H9 (cell line): Measurements from ENCODE around the gene RPS6KB2. TPM values are rescaled to one million over a fixed set of nuclear protein-coding genes. Genes with fewer than 3 reads are reported as not detected.

Experiments
- DNase-seq: peaks from one replicate; pipeline ENCODE4 v3.0.0-alpha.2; 2017
- H2AFZ ChIP-seq: one replicate; pipeline ENCODE4 v1.6.1; 2013; ENCODE audit warnings: mild to moderate bottlenecking, low read length, control low read depth, moderate library complexity
- H2AK5ac ChIP-seq: 2 replicates; pipeline ENCODE4 v1.6.1; 2013; ENCODE audit warnings: low read length, control low read depth, mixed read lengths; ENCODE audit not compliant: insufficient read length
- H2BK120ac ChIP-seq: one replicate; pipeline ENCODE4 v1.6.1; 2013; ENCODE audit warnings: low read depth, mild to moderate bottlenecking, low read length, control low read depth, inconsistent platforms; ENCODE audit not compliant: poor library complexity, severe bottlenecking
- H2BK12ac ChIP-seq: 2 replicates; pipeline ENCODE4 v1.6.1; 2013; ENCODE audit warnings: low read length, control low read depth, mixed read lengths, low read depth; ENCODE audit not compliant: insufficient read length
- H2BK15ac ChIP-seq: 2 replicates; pipeline ENCODE4 v1.6.1; 2013; ENCODE audit warnings: low read depth, low read length, control low read depth
- H2BK20ac ChIP-seq: one replicate; pipeline ENCODE4 v1.6.1; 2013; ENCODE audit warnings: low read depth, mild to moderate bottlenecking, low read length, control low read depth, inconsistent platforms; ENCODE audit not compliant: poor library complexity, severe bottlenecking
- H2BK5ac ChIP-seq: 2 replicates; pipeline ENCODE4 v1.6.1; 2013; ENCODE audit warnings: low read length, control low read depth, mixed read lengths; ENCODE audit not compliant: insufficient read length
- H3K14ac ChIP-seq: 2 replicates; pipeline ENCODE4 v1.6.1; 2013; ENCODE audit warnings: low read length, control low read depth; ENCODE audit not compliant: insufficient read depth
- H3K18ac ChIP-seq: 2 replicates; pipeline ENCODE4 v1.6.1; 2013; ENCODE audit warnings: low read depth, mild to moderate bottlenecking, mixed read lengths, low read length, control low read depth; ENCODE audit not compliant: insufficient read length
- H3K23ac ChIP-seq: 2 replicates; pipeline ENCODE4 v1.6.1; 2013; ENCODE audit warnings: low read length, control low read depth, mixed read lengths, low read depth; ENCODE audit not compliant: insufficient read length
- H3K23me2 ChIP-seq: 2 replicates; pipeline ENCODE4 v1.6.1; 2013; ENCODE audit warnings: low read depth, mild to moderate bottlenecking, mixed read lengths, low read length, control low read depth; ENCODE audit not compliant: insufficient read length, poor library complexity, severe bottlenecking
- H3K27ac ChIP-seq: 2 replicates; pipeline ENCODE4 v1.5.1; 2013; ENCODE audit warnings: low read length, control low read depth, mixed read lengths, low read depth; ENCODE audit not compliant: insufficient read length
- H3K27me3 ChIP-seq: 2 replicates; pipeline ENCODE4 v1.6.1; 2013; ENCODE audit warnings: low read length, control low read depth, inconsistent platforms; ENCODE audit not compliant: insufficient read depth
- H3K4ac ChIP-seq: 2 replicates; pipeline ENCODE4 v1.6.1; 2013; ENCODE audit warnings: low read depth, mild to moderate bottlenecking, control low read depth, inconsistent platforms, low read length, moderate library complexity
- H3K4me1 ChIP-seq: 2 replicates; pipeline ENCODE4 v1.6.1; 2013; ENCODE audit warnings: low read length, control low read depth, inconsistent platforms; ENCODE audit not compliant: insufficient read depth
- H3K4me2 ChIP-seq: 2 replicates; pipeline ENCODE4 v1.6.1; 2013; ENCODE audit warnings: low read length, control low read depth, mixed read lengths; ENCODE audit not compliant: insufficient read length, insufficient read depth
- H3K56ac ChIP-seq: 2 replicates; pipeline ENCODE4 v1.6.1; 2013; ENCODE audit warnings: low read depth, mild to moderate bottlenecking, mixed read lengths, low read length, control low read depth; ENCODE audit not compliant: insufficient read length
- H3K79me1 ChIP-seq: 2 replicates; pipeline ENCODE4 v1.6.1; 2013; ENCODE audit warnings: low read depth, mild to moderate bottlenecking, moderate library complexity, low read length, control low read depth, inconsistent platforms; ENCODE audit not compliant: insufficient read depth, poor library complexity, severe bottlenecking
- H3K79me2 ChIP-seq: 2 replicates; pipeline ENCODE4 v1.6.1; 2013; ENCODE audit warnings: low read length, control low read depth, inconsistent platforms; ENCODE audit not compliant: insufficient read depth
- H3K9ac ChIP-seq: 2 replicates; pipeline ENCODE4 v1.6.1; 2013; ENCODE audit warnings: low read length, control low read depth, mixed read lengths; ENCODE audit not compliant: insufficient read length; ENCODE audit errors: extremely low read depth
- H3K9me3 ChIP-seq: one replicate; pipeline ENCODE4 v1.6.1; 2013; ENCODE audit warnings: low read depth, low read length, inconsistent platforms; ENCODE audit not compliant: control insufficient read depth
- H3T11ph ChIP-seq: one replicate; pipeline ENCODE4 v1.6.1; 2013; ENCODE audit warnings: mild to moderate bottlenecking, low read length, control low read depth, inconsistent platforms
- H4K20me1 ChIP-seq: one replicate; pipeline ENCODE4 v1.6.1; 2013; ENCODE audit not compliant: control insufficient read depth, insufficient read length, insufficient read depth
- H4K5ac ChIP-seq: 2 replicates; pipeline ENCODE4 v1.6.1; 2013; ENCODE audit warnings: low read depth, mild to moderate bottlenecking, mixed read lengths, low read length, control low read depth; ENCODE audit not compliant: insufficient read length
- H4K8ac ChIP-seq: replicated peaks from 2 replicates; pipeline ENCODE4 v1.6.1; 2013; ENCODE audit warnings: low read length, control low read depth, mixed read lengths, low read depth; ENCODE audit not compliant: insufficient read length
- H4K91ac ChIP-seq: 2 replicates; pipeline ENCODE4 v1.6.1; 2013; ENCODE audit warnings: low read depth, mild to moderate bottlenecking, moderate library complexity, mixed read lengths, low read length, control low read depth; ENCODE audit not compliant: insufficient read length
- H3K27ac Mint-ChIP-seq, 3 experiments: 2 replicates in 2 of 3; 3 replicates in 1 of 3; pipeline ENCODE4 v1.8.0; 2020 to 2021; ENCODE audit warnings: mixed read lengths in 3 of 3, mild to moderate bottlenecking in 1 of 3, moderate library complexity in 1 of 3
- H3K27me3 Mint-ChIP-seq: 2 replicates; pipeline ENCODE4 v1.8.0; 2021; ENCODE audit warnings: low read depth, mild to moderate bottlenecking, moderate library complexity, mixed read lengths
- H3K36me3 Mint-ChIP-seq, 3 experiments: 2 replicates in 2 of 3; 3 replicates in 1 of 3; pipeline ENCODE4 v1.8.0; 2020 to 2021; ENCODE audit warnings: low read depth in 3 of 3, mixed read lengths in 3 of 3; ENCODE audit not compliant: insufficient read depth in 1 of 3
- H3K4me1 Mint-ChIP-seq, 2 experiments: 2 replicates each; pipeline ENCODE4 v1.8.0; 2020; ENCODE audit warnings: mixed read lengths in 2 of 2
- H3K4me3 Mint-ChIP-seq, 2 experiments: 2 replicates in 1 of 2; 3 replicates in 1 of 2; pipeline ENCODE4 v1.8.0; 2020 to 2021; ENCODE audit warnings: mild to moderate bottlenecking in 2 of 2, mixed read lengths in 2 of 2, moderate library complexity in 1 of 2
- H3K9me3 Mint-ChIP-seq, 2 experiments: 2 replicates in 1 of 2; 3 replicates in 1 of 2; pipeline ENCODE4 v1.8.0; 2020; ENCODE audit warnings: mild to moderate bottlenecking in 2 of 2, mixed read lengths in 2 of 2, moderate library complexity in 1 of 2
- CTCF ChIP-seq: fragments of 200-600 bp; sonication (generic); conservative IDR thresholded peaks from 3 replicates; pipeline ENCODE4 v1.8.0; 2021; ENCODE audit warnings: antibody characterized with exemption, mild to moderate bottlenecking
- WGBS: extraction: QIAGEN DNeasy Blood & Tissue Kit; methylation state at CpG from one replicate; pipeline ENCODE4 v1.1.7; 2013; ENCODE audit warnings: missing lambda C conversion rate, low lambda C conversion rate, mixed read lengths; ENCODE audit not compliant: insufficient read length; ENCODE audit errors: extremely low coverage; 5-methylcytosine and 5-hydroxymethylcytosine counted together
- total RNA-seq: library from RNA; stranded (reverse); gene quantifications from 2 replicates; pipeline ENCODE4 v1.2.1, GENCODE V29; 2021

Gene RPS6KB2
- total RNA-seq, 1 experiment from 2014 or later: 51.7 TPM

GRCh38 chr11:67470337-67471002 is 42.2 kb downstream of the RPS6KB2 start:
- H3K27me3 ChIP-seq: peaks cover 3% of the 10 kb centered on the region; the same call in 1 of the 2 replicates
- no peaks in the 10 kb centered on the region for H3K9me3 ChIP-seq
- H2BK5ac ChIP-seq: no peak overlapping the region
- H2BK15ac ChIP-seq: no peak overlapping the region
- Mint-ChIP-seq H3K4me3 (no peak overlapping the region), H3K27me3 (peaks cover 9% of the 10 kb centered on the region), H3K36me3 (peaks cover 0 to under 1% (median 0%) of the 10 kb centered on the region in 3 experiments; a peak in 2 of 7 replicates), H3K9me3 (no peaks in the 10 kb centered on the region), H3K27ac (no peak overlapping the region), H3K4me1 (peaks cover 13 to 17% of the 10 kb centered on the region in 2 experiments)
- DNase-seq: no peak
- no peak overlapping the region for H2BK120ac ChIP-seq
- no peaks in the 10 kb centered on the region for H3K79me2 ChIP-seq
- H2AFZ ChIP-seq: no peak overlapping the region
- H3K79me1 ChIP-seq: no peaks in the 10 kb centered on the region
- no CpG with 5 or more reads among the region's 8 CpGs for WGBS
- H2BK12ac ChIP-seq: no peak overlapping the region
- H3K4ac ChIP-seq: no peak overlapping the region
- H3K9ac ChIP-seq: no peak overlapping the region
- H3K56ac ChIP-seq: no peak overlapping the region
- H4K91ac ChIP-seq: no peak overlapping the region
- no peak for TF ChIP-seq CTCF
- H2AK5ac ChIP-seq: no peak overlapping the region
- no peak overlapping the region for H3K14ac ChIP-seq
- H3K4me1 ChIP-seq: no peaks in the 10 kb centered on the region; the same call in 1 of the 2 replicates
- no peak overlapping the region for H3K4me2 ChIP-seq
- no peak overlapping the region for H3K18ac ChIP-seq
- no peaks in the 10 kb centered on the region for H4K20me1 ChIP-seq
- no peak overlapping the region for H4K8ac ChIP-seq
- H3K23me2 ChIP-seq: peaks cover 5% of the 10 kb centered on the region
- H3K23ac ChIP-seq: no peak overlapping the region
- H4K5ac ChIP-seq: no peak overlapping the region
- no peak overlapping the region for H3K27ac ChIP-seq
- no peak overlapping the region for H2BK20ac ChIP-seq
- H3T11ph ChIP-seq: no peak overlapping the region
